Activated T-cell treated with anti-CD3 and anti-CD28 coated beads, Interleukin-2, amount 50 U/mL, for 48 hours (primary cell): ENCODE measurements around the gene ATL3.
"Not testable (repeated sequence)": the region's sequence is repeated elsewhere in the genome, so short reads cannot be mapped to it uniquely, and the experiment has no call there.

Experiments
- DNase-seq, 2 experiments: peaks; one replicate each; pipeline ENCODE4 v3.0.0-alpha.2; 2020

ATL3 gene

GRCh38 chr11:63619967-63620366 lies 51.2 kb downstream of the ATL3 start:
- no peak for DNase-seq

GRCh38 chr11:63617686-63618085 lies 53.5 kb downstream of the ATL3 start:
- not testable (repeated sequence) for DNase-seq

DNA sequence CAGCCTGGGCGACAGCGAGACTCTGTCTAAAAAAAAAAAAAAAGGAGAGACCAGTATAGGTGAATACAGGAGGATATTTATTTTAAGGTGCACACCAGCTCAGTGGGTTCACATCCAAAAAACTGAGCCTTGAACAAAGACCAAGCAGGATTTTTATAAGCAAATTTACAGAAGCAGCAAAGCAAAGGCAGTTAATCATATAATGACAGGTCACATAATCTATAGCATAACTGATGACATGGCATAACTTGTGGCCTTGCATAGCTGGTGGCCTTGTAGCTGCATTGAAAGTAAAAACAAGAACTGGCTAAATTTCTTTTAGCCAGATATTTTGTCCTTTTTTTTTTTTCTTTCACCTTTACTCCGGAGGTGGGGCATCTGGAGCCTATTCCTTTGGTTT lies 54.2 kb downstream of the ATL3 start:
- DNase-seq = no peak

- DNase-seq = peak; percentile 37 to 54
Measured at GRCh38 chr11:63614136-63614671, 57.0 kb downstream of the ATL3 start, which contains the start of gene PLAAT3. Gene PLAAT3 (minus strand): TSS chr11:63614433. CDS start chr11:63614014, 419 bp downstream.

- DNase-seq = peak; percentile 39 to 52
Measured at GRCh38 chr11:63613517-63614135, 57.5 kb downstream of the ATL3 start.

DNA sequence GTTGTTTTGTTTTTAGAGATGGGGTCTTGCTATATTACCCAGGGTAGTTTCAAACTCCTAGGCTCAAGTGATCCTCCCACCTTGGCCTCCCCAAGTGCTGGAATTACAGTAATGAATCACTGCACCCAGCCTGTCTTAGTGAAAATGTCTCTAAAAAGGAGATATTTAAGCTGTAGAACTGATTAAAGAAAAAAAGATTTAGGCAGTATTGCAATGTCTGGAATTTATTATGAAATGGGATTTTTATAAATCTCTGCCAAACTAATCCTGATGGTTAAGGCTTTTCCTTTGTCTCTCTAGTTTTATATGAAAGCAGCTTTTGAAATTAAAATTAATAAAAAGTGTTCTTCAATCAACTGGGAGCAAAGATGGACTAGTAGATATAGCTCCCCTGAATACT lies 59.0 kb downstream of the ATL3 start:
- no peak for DNase-seq

GRCh38 chr11:63611395-63611747 lies 59.8 kb downstream of the ATL3 start:
- no peak for DNase-seq

GRCh38 chr11:63610604-63611394 lies 60.4 kb downstream of the ATL3 start:
- DNase-seq = no peak

DNA sequence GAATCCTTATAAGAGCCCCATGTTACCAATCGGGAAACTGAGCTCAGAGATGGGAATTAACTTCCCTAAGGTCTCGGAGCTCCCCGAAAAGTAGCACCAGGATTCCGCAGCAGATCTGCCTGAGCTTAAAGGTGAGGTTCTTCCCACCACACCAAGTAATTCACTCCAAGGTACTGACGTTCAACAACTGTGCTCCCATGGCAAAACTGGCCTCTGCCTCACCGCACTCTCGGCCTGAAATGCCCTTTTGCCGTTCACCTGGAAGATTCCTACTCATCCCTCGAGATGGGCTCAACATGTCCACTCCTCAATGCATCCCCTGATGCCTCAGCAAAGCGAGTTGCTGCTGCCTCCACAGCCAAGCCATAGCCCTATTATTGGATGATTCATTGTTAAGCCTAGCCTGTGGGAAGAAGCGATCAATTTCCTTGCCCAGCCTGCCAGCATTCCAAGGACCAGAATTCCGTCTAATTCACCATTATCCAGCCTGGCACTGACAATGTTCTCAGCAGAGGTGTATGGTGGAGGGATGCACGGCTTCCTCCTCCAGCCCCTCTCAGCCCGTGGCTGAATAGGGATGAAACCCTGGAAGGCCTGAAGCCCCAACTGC lies 61.1 kb downstream of the ATL3 start:
- DNase-seq = no peak

- no peak for DNase-seq
Measured at GRCh38 chr11:63609536-63609935, 61.6 kb downstream of the ATL3 start.

DNA sequence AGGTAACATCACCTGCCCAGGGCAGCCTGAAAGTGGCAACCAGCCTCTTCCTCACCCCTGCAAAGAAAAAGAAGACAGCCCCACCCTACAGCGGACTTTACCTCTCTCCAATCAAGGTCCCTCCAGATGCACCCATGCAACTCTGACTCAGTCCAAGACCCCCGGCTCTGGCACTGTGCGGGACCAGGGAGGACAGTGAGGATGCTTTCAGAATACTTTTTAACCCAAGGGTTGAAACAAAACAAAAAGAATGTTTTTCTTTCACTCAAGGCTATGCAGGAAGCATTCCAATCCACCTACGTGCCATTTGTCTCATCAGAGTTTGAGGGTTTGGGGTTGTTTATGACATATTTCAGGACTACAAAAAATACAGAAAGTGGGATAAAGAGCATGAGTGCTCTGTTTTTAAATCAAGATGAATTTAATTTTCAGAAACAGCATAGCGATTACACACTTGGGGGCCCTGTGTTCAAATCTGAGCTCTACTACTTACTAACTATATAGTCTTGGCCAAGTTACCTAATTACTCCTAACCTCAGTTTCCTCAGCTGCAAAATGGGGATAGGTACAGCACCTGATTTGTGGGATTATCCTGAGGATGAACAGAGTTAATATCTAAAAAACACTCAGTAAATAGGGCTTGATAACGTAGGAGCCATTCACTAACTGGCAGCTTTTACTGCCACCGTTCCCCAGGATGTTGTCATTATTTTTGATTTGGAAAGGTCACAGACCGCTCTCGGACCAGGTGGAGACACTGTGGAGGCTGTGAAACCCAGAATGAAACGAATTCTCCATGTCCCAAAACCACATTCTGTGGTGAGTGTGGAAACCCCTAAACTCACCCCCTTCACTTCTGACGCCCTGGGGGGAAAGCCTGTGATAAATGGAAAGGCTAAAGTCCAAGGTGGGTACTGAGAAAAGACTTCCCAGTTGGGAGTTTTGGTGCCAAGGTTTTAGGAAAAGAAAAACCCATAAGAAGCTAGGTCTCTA lies 62.5 kb downstream of the ATL3 start:
- DNase-seq = no peak

DNA sequence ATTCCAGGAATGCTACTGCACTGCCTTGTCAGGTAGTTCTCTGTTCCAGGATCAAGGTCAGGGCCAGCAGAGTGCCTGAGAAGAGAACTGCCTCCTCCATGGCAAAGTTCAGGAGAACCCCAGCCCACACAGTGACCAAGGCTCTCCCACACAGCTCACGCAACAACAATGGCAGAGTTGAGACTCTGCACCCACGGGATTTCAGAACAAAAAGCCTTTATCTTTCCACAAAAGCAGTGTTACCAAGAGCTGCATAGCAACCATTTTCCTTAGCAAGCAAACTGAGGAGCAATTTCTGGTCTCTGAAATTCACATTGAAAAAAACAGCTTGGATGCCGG lies 68.0 kb downstream of the ATL3 start:
- DNase-seq = no peak

- DNase-seq = not testable (repeated sequence)
Measured at GRCh38 chr11:63602290-63603179, 68.6 kb downstream of the ATL3 start.

- DNase-seq = no peak
Measured at GRCh38 chr11:63599211-63600122, 71.7 kb downstream of the ATL3 start.

DNA sequence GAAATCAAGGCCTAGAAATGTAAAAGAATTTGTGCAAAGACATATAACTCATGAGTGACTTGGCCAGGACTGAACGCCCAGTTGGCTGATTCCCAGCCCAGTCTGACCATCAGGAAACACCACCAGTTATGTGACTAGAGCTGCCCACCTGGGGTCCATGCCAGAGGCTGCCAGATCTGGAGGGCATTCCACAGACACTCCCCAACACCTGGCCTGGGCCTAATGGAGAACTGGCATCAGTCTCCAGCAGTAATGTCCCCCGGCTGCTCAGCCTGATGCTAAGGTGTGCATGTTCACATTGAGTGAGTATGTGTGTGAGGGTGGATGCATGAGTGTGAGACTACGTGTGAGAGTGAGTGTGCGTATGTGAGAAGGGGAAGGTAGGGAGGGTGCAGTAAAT lies 72.6 kb downstream of the ATL3 start:
- DNase-seq = no peak

DNA sequence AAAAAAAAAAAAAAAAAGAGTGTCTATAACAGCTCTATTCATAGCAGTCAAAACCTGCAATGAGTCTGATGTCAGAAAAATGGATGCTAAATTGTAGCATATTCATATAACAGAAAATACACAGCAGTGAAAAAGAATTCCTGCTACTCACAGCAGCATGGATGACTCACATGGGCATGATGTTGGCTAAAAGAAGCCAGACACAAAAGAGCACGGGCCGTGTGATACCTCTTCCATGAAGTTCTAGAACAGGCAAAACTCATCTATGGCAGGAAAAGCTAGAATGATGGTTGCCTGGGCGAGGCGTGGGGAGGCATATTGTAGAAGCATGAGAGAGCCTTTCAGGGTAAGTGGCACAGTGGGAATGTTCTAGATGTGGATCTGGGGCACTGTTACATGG lies 75.9 kb downstream of the ATL3 start:
- no peak for DNase-seq

- DNase-seq = no peak
Measured at GRCh38 chr11:63592975-63593395, 78.2 kb downstream of the ATL3 start.

GRCh38 chr11:63590024-63590788 lies 81.0 kb downstream of the ATL3 start:
- DNase-seq = no peak

GRCh38 chr11:63589000-63589399 lies 82.2 kb downstream of the ATL3 start:
- DNase-seq = no peak
